Mesenchymal stem cell (in vitro differentiated cells and primary cell): ENCODE results near the gene RORB.

Experiments used
- DNase-seq: peaks from one replicate; pipeline ENCODE4 v3.0.0-alpha.2; 2013
- H2AFZ ChIP-seq: one replicate; pipeline ENCODE4 v1.6.1; 2013; ENCODE audit warnings: low read depth, mild to moderate bottlenecking, control low read depth, inconsistent platforms, low read length, moderate library complexity
- H2AK5ac ChIP-seq: 2 replicates; pipeline ENCODE4 v1.6.1; 2013; ENCODE audit warnings: low read length, moderate library complexity, mild to moderate bottlenecking, inconsistent platforms; ENCODE audit not compliant: severe bottlenecking
- H2BK120ac ChIP-seq: one replicate; pipeline ENCODE4 v1.6.1; 2013; ENCODE audit warnings: low read depth, mild to moderate bottlenecking, inconsistent platforms, low read length, moderate library complexity
- H2BK12ac ChIP-seq, 2 experiments: one replicate each; pipeline ENCODE4 v1.6.1; 2013; ENCODE audit warnings: inconsistent platforms in 2 of 2, low read length in 2 of 2, mild to moderate bottlenecking in 2 of 2, moderate library complexity in 2 of 2, control low read depth in 1 of 2
- H2BK15ac ChIP-seq: one replicate; pipeline ENCODE4 v1.6.1; 2013; ENCODE audit warnings: mild to moderate bottlenecking, low read depth, inconsistent platforms; ENCODE audit not compliant: poor library complexity, severe bottlenecking
- H2BK5ac ChIP-seq: 2 replicates; pipeline ENCODE4 v1.6.1; 2013; ENCODE audit warnings: low read depth, mild to moderate bottlenecking, low read length, control low read depth, inconsistent platforms; ENCODE audit not compliant: poor library complexity, severe bottlenecking
- H3K14ac ChIP-seq, 2 experiments: one replicate each; pipeline ENCODE4 v1.6.1; 2013; ENCODE audit warnings: inconsistent platforms in 2 of 2, low read length in 2 of 2, control low read depth in 1 of 2, mild to moderate bottlenecking in 1 of 2, moderate library complexity in 1 of 2
- H3K18ac ChIP-seq, 2 experiments: one replicate each; pipeline ENCODE4 v1.6.1; 2013; ENCODE audit warnings: inconsistent platforms in 2 of 2, low read length in 2 of 2, control low read depth in 1 of 2, low read depth in 1 of 2, mild to moderate bottlenecking in 1 of 2
- H3K23ac ChIP-seq, 2 experiments: one replicate each; pipeline ENCODE4 v1.6.1; 2013; ENCODE audit warnings: inconsistent platforms in 2 of 2, low read length in 2 of 2, mild to moderate bottlenecking in 2 of 2, moderate library complexity in 2 of 2, control low read depth in 1 of 2
- H3K27ac ChIP-seq: 2 replicates; pipeline ENCODE4 v1.5.1; 2013; ENCODE audit warnings: mild to moderate bottlenecking, moderate library complexity, low read length, control low read depth, inconsistent platforms; ENCODE audit not compliant: poor library complexity, severe bottlenecking
- H3K27me3 ChIP-seq, 2 experiments: 2 replicates each; pipeline versions ENCODE4 v1.6.1 to v1.7.0; 2013; ENCODE audit warnings: low read length in 2 of 2, mild to moderate bottlenecking in 2 of 2, moderate library complexity in 2 of 2, control low read depth in 1 of 2, inconsistent platforms in 1 of 2; ENCODE audit not compliant: control insufficient read depth in 1 of 2, insufficient read depth in 1 of 2
- H3K36me3 ChIP-seq, 2 experiments: 2 replicates each; pipeline versions ENCODE4 v1.6.1 to v1.7.0; 2013; ENCODE audit warnings: low read length in 2 of 2, control low read depth in 1 of 2, inconsistent platforms in 1 of 2, low read depth in 1 of 2, mild to moderate bottlenecking in 1 of 2; ENCODE audit not compliant: insufficient read depth in 2 of 2, control insufficient read depth in 1 of 2
- H3K4ac ChIP-seq, 2 experiments: one replicate each; pipeline ENCODE4 v1.6.1; 2013; ENCODE audit warnings: inconsistent platforms in 2 of 2, low read length in 2 of 2, mild to moderate bottlenecking in 2 of 2, moderate library complexity in 2 of 2, control low read depth in 1 of 2, low read depth in 1 of 2
- H3K4me1 ChIP-seq: 2 replicates; pipeline ENCODE4 v1.6.1; 2013; ENCODE audit warnings: low read depth, low read length, control low read depth; ENCODE audit not compliant: control insufficient read depth, insufficient read depth
- H3K4me2 ChIP-seq: 2 replicates; pipeline ENCODE4 v1.6.1; 2013; ENCODE audit warnings: low read length, mild to moderate bottlenecking, inconsistent platforms; ENCODE audit not compliant: poor library complexity, severe bottlenecking
- H3K4me3 ChIP-seq, 2 experiments: 2 replicates each; pipeline versions ENCODE4 v1.5.1 to v1.7.0; 2013; ENCODE audit warnings: low read length in 2 of 2, mild to moderate bottlenecking in 2 of 2, control low read depth in 1 of 2, low read depth in 1 of 2; ENCODE audit not compliant: insufficient read depth in 1 of 2
- H3K79me1 ChIP-seq: replicated peaks from 2 replicates; pipeline ENCODE4 v1.6.1; 2013; ENCODE audit warnings: mild to moderate bottlenecking, control low read depth, low read length, inconsistent platforms; ENCODE audit not compliant: poor library complexity, severe bottlenecking
- H3K9ac ChIP-seq: 2 replicates; pipeline ENCODE4 v1.7.0; 2013; ENCODE audit warnings: mild to moderate bottlenecking, low read length, moderate library complexity
- H3K9me3 ChIP-seq: 2 replicates; pipeline ENCODE4 v1.7.0; 2013; ENCODE audit warnings: mild to moderate bottlenecking, low read length; ENCODE audit not compliant: control insufficient read depth
- H4K8ac ChIP-seq: one replicate; pipeline ENCODE4 v1.6.1; 2013; ENCODE audit warnings: inconsistent platforms, mild to moderate bottlenecking, low read length, moderate library complexity
- H4K91ac ChIP-seq: one replicate; pipeline ENCODE4 v1.6.1; 2013; ENCODE audit warnings: mild to moderate bottlenecking, low read length, inconsistent platforms
- WGBS: methylation state at CpG from one replicate; pipeline ENCODE4 v1.1.7; 2013; ENCODE audit warnings: mixed read lengths; 5-methylcytosine and 5-hydroxymethylcytosine counted together

RORB gene

GRCh38 chr9:74521009-74521408, 23.9 kb downstream of the RORB start:
- H2BK5ac ChIP-seq, result no peak overlapping the region

GRCh38 chr9:74524289-74524688, 27.2 kb downstream of the RORB start:
- Histone ChIP-seq H3K27ac (no peak overlapping the region), H3K18ac (no peak overlapping the region), H2BK5ac (no peak overlapping the region), H3K27me3 (peaks cover 0 to 13% of the 10 kb centered on the region in 2 experiments), H2AK5ac (no peak overlapping the region), H3K23ac (no peak overlapping the region), H4K91ac (no peak overlapping the region), H3K4me3 (no peak overlapping the region), H4K8ac (no peak overlapping the region), H2BK15ac (no peak overlapping the region), H3K4me2 (no peak overlapping the region), H2BK120ac (no peak overlapping the region), H3K9me3 (no peaks in the 10 kb centered on the region), H3K36me3 (no peaks in the 10 kb centered on the region), H2BK12ac (no peak overlapping the region), H3K14ac (no peak overlapping the region), H3K4me1 (no peaks in the 10 kb centered on the region), H2AFZ (no peak overlapping the region), H3K4ac (no peak overlapping the region), H3K9ac (no peak overlapping the region), H3K79me1 (no peaks in the 10 kb centered on the region)
- WGBS, result no CpG with 5 or more reads among the region's 1 CpG
- DNase-seq, result no peak

More at GRCh38 chr9:74521009-74521408, 23.9 kb downstream of the RORB start:
- Histone ChIP-seq H3K18ac (no peak overlapping the region), H3K4ac (no peak overlapping the region), H2BK12ac (no peak overlapping the region), H4K91ac (no peak overlapping the region), H2BK120ac (no peak overlapping the region), H3K27me3 (no peaks in the 10 kb centered on the region), H3K9ac (no peak overlapping the region), H3K36me3 (no peaks in the 10 kb centered on the region), H3K27ac (no peak overlapping the region), H3K9me3 (no peaks in the 10 kb centered on the region), H2AFZ (no peak overlapping the region), H4K8ac (no peak overlapping the region), H3K4me2 (no peak overlapping the region), H3K79me1 (no peaks in the 10 kb centered on the region), H2BK15ac (no peak overlapping the region), H3K23ac (no peak overlapping the region), H2AK5ac (no peak overlapping the region), H3K4me1 (no peaks in the 10 kb centered on the region), H3K14ac (no peak overlapping the region), H3K4me3 (no peak overlapping the region)
- no peak for DNase-seq
- 67% methylated on average over 1 of the region's 1 CpG for WGBS

DNA sequence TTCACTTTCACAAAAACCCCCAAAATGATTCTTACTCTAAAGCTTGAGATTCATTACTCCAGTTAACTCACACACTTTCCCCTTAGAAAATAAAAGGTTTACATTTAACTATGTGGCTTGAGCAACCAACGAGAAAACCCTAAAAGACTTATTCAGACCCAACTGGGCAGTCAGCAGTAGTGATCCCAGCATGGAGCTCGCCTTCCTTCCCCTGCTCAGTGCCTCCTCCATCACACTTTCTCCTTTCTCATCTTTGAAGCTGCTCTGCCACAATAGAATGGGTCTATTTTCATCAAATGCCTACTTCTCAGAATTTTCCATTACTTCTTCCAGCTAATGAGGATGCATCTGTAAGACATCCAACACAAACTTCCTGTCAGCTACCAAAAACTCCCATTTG, 29.1 kb downstream of the RORB start:
- no peak overlapping the region for H3K4me2 ChIP-seq
- no peak overlapping the region for H3K23ac ChIP-seq
- H3K9ac ChIP-seq, result no peak overlapping the region
- H2BK5ac ChIP-seq, result no peak overlapping the region
- H2BK12ac ChIP-seq, result no peak overlapping the region
- H2BK120ac ChIP-seq, result no peak overlapping the region
- peaks cover 0 to 13% of the 10 kb centered on the region in 2 experiments for H3K27me3 ChIP-seq
- no peak overlapping the region for H2BK15ac ChIP-seq
- no peak overlapping the region for H3K18ac ChIP-seq
- no peak overlapping the region for H3K4ac ChIP-seq
- WGBS, result 41% methylated on average over 2 of the region's 2 CpGs
- H3K14ac ChIP-seq, result no peak overlapping the region
- no peak for DNase-seq
- H3K9me3 ChIP-seq, result no peaks in the 10 kb centered on the region
- H3K4me3 ChIP-seq, result peak overlapping the region in 1 of 2 experiments; percentile 8
- H4K91ac ChIP-seq, result no peak overlapping the region
- H3K27ac ChIP-seq, result no peak overlapping the region
- H2AK5ac ChIP-seq, result no peak overlapping the region
- H4K8ac ChIP-seq, result no peak overlapping the region
- H2AFZ ChIP-seq, result no peak overlapping the region
- no peaks in the 10 kb centered on the region for H3K79me1 ChIP-seq
- no peaks in the 10 kb centered on the region for H3K4me1 ChIP-seq
- no peaks in the 10 kb centered on the region for H3K36me3 ChIP-seq

DNA sequence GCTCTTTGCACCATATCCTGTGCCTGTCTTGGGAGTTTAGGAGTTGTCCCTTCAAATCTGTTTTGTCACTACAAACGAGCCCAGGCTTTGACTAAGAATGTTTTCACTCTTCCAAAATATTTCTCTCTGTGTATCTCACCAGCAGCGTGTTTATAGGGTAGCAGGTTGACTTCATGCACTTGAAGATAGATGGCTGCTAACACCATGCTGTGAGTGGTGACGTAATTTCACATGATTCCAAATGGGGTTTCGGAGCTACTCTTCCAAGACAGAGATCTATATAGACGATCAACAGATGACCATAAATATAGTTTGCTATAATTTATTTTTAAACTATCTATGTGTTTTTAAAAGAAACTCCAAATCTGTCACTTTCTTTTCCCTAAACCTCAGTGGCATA, 30.6 kb downstream of the RORB start:
- H2AFZ ChIP-seq, result no peak overlapping the region
- 100% methylated on average over 1 of the region's 5 CpGs for WGBS

More for the DNA sequence above, 30.6 kb downstream of the RORB start:
- Histone ChIP-seq H3K14ac (no peak overlapping the region), H2AK5ac (no peak overlapping the region), H2BK15ac (no peak overlapping the region), H3K79me1 (no peaks in the 10 kb centered on the region), H3K9me3 (no peaks in the 10 kb centered on the region), H4K8ac (no peak overlapping the region), H3K36me3 (no peaks in the 10 kb centered on the region), H2BK120ac (no peak overlapping the region), H3K4me1 (no peaks in the 10 kb centered on the region), H4K91ac (no peak overlapping the region), H2BK12ac (no peak overlapping the region), H3K18ac (no peak overlapping the region), H3K4me3 (no peak overlapping the region), H3K4me2 (no peak overlapping the region), H3K4ac (no peak overlapping the region), H3K23ac (no peak overlapping the region), H3K27ac (no peak overlapping the region), H2BK5ac (no peak overlapping the region), H3K27me3 (peaks cover 0 to 13% of the 10 kb centered on the region in 2 experiments), H3K9ac (no peak overlapping the region)
- DNase-seq, result no peak
